Testis (tissue), 2 donors: ENCODE results near the gene CENPU.

Experiments
- POLR2A ChIP-seq: fragments of 450-650 bp; IDR thresholded peaks from one replicate; pipeline ENCODE4 v1.6.1; 2017; ENCODE audit warnings: antibody characterized with exemption, mild to moderate bottlenecking, moderate library complexity
- TF ChIP-seq, protein P1 (sequence below), 3 experiments: fragments of 450-650 bp in 2 of 3; fragments of 200-600 bp in 1 of 3; sonication (generic) in 1 of 3; IDR thresholded peaks; one replicate each; pipeline ENCODE4 v1.5.1; 2016 to 2019; ENCODE audit warnings: antibody characterized with exemption in 3 of 3, mild to moderate bottlenecking in 2 of 3, moderate library complexity in 1 of 3

DNA sequence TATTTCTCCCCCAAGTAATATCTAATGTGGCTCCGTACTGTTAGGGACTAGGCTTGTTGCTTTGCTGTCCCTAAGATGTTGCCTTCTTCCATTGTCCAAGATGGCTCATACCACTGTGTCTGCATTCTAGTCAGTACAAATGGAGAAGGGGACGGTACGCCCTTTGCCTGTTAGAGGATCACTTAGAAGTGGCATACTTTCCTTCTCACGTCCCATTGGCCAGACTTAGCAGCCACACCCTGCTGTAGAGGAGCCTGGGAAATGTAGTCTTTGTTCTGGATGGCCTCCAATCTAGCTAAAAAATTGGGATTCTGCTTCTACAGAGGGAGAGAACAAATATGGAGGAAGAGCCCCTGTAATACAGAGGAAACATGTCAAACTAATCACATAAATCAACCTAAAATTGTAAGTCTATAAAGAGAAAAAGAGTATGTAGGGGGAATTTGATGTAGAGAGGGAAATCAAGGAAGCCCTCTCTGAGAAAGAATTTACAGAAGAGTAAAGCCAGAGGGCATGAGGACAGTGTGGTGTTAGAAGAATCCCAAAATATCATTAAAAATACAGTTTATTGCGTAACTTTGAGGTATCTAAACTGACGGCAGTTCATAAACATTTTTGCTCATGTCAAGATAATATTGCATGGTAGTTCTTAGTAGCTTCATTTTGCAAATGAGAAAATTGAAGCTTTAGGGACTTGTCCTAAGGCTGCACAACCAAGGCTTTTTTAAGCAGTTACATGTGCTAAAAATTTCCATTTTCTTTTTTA lies 69.3 kb downstream of the CENPU start:
- TF ChIP-seq, protein P1, sequence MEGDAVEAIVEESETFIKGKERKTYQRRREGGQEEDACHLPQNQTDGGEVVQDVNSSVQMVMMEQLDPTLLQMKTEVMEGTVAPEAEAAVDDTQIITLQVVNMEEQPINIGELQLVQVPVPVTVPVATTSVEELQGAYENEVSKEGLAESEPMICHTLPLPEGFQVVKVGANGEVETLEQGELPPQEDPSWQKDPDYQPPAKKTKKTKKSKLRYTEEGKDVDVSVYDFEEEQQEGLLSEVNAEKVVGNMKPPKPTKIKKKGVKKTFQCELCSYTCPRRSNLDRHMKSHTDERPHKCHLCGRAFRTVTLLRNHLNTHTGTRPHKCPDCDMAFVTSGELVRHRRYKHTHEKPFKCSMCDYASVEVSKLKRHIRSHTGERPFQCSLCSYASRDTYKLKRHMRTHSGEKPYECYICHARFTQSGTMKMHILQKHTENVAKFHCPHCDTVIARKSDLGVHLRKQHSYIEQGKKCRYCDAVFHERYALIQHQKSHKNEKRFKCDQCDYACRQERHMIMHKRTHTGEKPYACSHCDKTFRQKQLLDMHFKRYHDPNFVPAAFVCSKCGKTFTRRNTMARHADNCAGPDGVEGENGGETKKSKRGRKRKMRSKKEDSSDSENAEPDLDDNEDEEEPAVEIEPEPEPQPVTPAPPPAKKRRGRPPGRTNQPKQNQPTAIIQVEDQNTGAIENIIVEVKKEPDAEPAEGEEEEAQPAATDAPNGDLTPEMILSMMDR (IDR thresholded peaks at IDR 0.05) = no peak
- TF ChIP-seq POLR2A = no peak
